ENCODE measurements around the gene SAMHD1. TPM values are rescaled to one million over a fixed set of nuclear protein-coding genes. Genes with fewer than 3 reads are reported as not detected.

The SAMHD1 gene
- total RNA-seq, 2 experiments from 2014 or later: 167 to 213 TPM

DNA sequence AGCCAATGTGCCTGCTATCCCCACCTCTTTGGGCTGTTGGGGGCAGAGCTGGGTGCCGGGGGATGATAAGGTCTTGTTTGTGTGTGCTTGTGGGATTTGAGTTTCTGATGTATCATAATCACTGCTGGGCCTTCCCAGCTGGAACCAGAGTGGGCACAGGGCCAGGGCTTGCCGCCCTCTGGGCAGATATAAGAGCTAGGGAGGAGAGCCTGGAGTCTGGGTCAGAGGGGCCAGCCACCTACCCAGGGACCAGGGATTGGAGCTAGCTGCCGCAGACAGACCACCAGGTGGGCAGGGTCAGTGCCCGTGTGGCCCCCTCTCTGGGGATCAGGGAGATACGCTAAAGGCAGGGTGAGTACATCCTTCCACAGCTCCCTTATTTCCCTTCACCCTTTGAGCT is 78.7 kb downstream of the SAMHD1 start:
- Mint-ChIP-seq H3K27ac (no peak overlapping the region), H3K4me1 (peaks cover 2% of the 10 kb centered on the region), H3K36me3 (no peaks in the 10 kb centered on the region), H3K4me3 (no peak overlapping the region), H3K9me3 (ENCODE audit: low read depth) (no peaks in the 10 kb centered on the region), H3K27me3 (no peaks in the 10 kb centered on the region)
- DNase-seq (no peak), ATAC-seq (no peak)
- CTCF ChIA-PET: interaction anchor here (0.8 to 2.8 kb wide), 4 partner anchors 9 to 139 kb away, joined by 3 to 15 read pairs (median 7); a partner anchor contains a TSS

DNA sequence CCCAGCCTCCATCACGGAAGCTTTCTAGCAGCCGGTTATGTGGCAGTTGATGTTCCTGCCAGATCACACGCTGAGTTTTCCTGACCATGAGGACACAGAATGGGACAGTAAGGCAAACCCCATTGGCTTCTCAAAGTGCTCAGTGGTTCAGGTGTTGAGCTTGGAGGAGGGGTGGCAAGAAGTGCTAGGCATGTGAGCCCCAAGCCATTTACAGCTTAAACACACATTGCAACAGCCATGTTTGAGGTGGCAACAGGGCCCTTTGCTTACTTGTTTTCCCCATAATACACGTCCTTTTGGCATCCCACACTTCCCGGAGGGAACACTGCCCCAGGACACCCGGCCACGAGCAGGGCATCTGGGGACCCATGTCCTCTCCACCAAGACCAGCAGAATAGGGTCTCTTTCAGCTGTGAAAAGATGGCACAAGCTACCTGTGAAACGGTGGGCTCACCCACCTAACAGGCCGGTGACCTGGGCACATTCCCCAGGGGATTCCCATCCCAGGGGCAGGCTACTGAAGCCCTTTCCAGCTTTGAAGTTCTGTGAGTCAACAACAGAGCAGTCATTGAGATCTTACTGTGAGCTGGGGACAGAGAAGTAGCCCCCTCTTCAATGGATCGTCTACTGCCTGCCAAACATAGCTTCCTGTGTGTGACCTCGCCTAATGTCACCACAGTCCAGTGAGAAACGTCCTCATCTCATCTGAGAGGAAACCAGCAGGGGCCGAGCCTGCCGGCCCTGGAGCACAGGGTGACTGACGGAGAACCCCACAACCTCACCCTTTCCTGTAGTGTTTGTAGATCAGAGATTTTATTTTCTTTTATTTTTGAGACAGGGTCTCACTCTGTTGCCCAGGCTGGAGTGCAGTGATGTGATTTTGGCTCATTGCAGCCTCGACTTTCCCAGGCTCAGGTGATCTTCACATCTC is 79.6 kb downstream of the SAMHD1 start:
- H3K9me3 Mint-ChIP-seq (ENCODE audit: low read depth): no peaks in the 10 kb centered on the region
- no peak overlapping the region for H3K4me3 Mint-ChIP-seq
- no peak overlapping the region for H3K27ac Mint-ChIP-seq
- DNase-seq (no peak), ATAC-seq (no peak)
- H3K4me1 Mint-ChIP-seq: peaks cover 2% of the 10 kb centered on the region
- H3K27me3 Mint-ChIP-seq: no peaks in the 10 kb centered on the region
- CTCF ChIA-PET: interaction anchor here (0.8 to 2.8 kb wide), 4 partner anchors 8 to 139 kb away, joined by 3 to 15 read pairs (median 7); a partner anchor contains a TSS
- H3K36me3 Mint-ChIP-seq: no peaks in the 10 kb centered on the region

- H3K4me3 Mint-ChIP-seq: no peak overlapping the region
- CTCF ChIA-PET: interaction anchor here (1.1 to 1.4 kb wide), 2 partner anchors 93 to 201 kb away, joined by 3 to 5 read pairs; partner anchors contain the start of gene DSN1
- no peak overlapping the region for H3K27ac Mint-ChIP-seq
- peaks cover 16% of the 10 kb centered on the region for H3K27me3 Mint-ChIP-seq
- H3K4me1 Mint-ChIP-seq: peaks cover 6% of the 10 kb centered on the region
- no peaks in the 10 kb centered on the region for H3K36me3 Mint-ChIP-seq
- ATAC-seq: no peak
- no peak for DNase-seq
- H3K9me3 Mint-ChIP-seq (ENCODE audit: low read depth): no peaks in the 10 kb centered on the region
Measured at GRCh38 chr20:36866681-36867495, 84.6 kb downstream of the SAMHD1 start.

GRCh38 chr20:36866164-36866563 is 85.3 kb downstream of the SAMHD1 start:
- H3K27me3 Mint-ChIP-seq: peaks cover 21% of the 10 kb centered on the region
- no peaks in the 10 kb centered on the region for H3K36me3 Mint-ChIP-seq
- H3K9me3 Mint-ChIP-seq (ENCODE audit: low read depth): no peaks in the 10 kb centered on the region
- H3K4me1 Mint-ChIP-seq: peaks cover 6% of the 10 kb centered on the region
- CTCF ChIA-PET: no interaction called here
- no peak overlapping the region for H3K27ac Mint-ChIP-seq
- no peak overlapping the region for H3K4me3 Mint-ChIP-seq
- no peak for DNase-seq
- no peak for ATAC-seq

DNA sequence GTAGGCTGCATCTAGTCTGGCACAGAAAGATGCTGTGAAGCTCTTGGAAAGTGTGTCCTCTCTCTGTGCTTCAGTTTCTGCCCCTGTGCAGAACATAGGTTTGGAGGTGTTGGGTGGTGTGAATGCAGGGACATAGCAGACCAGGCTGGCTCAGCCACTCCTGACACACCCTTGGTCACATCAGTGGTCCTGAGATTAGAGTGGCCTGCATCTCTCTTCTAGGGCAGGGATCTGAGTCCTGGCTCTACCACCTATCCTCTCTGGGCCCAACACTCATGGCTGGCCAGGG is 85.7 kb downstream of the SAMHD1 start:
- CTCF ChIA-PET: no interaction called here

GRCh38 chr20:36865076-36865860 is 86.2 kb downstream of the SAMHD1 start:
- peaks cover 24% of the 10 kb centered on the region for H3K27me3 Mint-ChIP-seq
- DNase-seq: no peak
- no peaks in the 10 kb centered on the region for H3K36me3 Mint-ChIP-seq
- no peaks in the 10 kb centered on the region for H3K9me3 Mint-ChIP-seq (ENCODE audit: low read depth)
- peaks cover 6% of the 10 kb centered on the region for H3K4me1 Mint-ChIP-seq
- peak overlapping the region; percentile 70 for H3K4me3 Mint-ChIP-seq
- H3K27ac Mint-ChIP-seq: no peak overlapping the region
- ATAC-seq: no peak
- CTCF ChIA-PET: interaction anchor here (0.8 to 3.2 kb wide), 4 partner anchors 16 to 110 kb away, joined by 3 to 17 read pairs (median 10); no protein-coding TSS in a partner anchor

More for the DNA sequence above, 85.7 kb downstream of the SAMHD1 start:
- Mint-ChIP-seq H3K4me1 (peaks cover 6% of the 10 kb centered on the region), H3K9me3 (ENCODE audit: low read depth) (no peaks in the 10 kb centered on the region), H3K36me3 (no peaks in the 10 kb centered on the region), H3K27ac (no peak overlapping the region), H3K27me3 (peaks cover 22% of the 10 kb centered on the region), H3K4me3 (no peak overlapping the region)
- ATAC-seq (no peak), DNase-seq (no peak)

DNA sequence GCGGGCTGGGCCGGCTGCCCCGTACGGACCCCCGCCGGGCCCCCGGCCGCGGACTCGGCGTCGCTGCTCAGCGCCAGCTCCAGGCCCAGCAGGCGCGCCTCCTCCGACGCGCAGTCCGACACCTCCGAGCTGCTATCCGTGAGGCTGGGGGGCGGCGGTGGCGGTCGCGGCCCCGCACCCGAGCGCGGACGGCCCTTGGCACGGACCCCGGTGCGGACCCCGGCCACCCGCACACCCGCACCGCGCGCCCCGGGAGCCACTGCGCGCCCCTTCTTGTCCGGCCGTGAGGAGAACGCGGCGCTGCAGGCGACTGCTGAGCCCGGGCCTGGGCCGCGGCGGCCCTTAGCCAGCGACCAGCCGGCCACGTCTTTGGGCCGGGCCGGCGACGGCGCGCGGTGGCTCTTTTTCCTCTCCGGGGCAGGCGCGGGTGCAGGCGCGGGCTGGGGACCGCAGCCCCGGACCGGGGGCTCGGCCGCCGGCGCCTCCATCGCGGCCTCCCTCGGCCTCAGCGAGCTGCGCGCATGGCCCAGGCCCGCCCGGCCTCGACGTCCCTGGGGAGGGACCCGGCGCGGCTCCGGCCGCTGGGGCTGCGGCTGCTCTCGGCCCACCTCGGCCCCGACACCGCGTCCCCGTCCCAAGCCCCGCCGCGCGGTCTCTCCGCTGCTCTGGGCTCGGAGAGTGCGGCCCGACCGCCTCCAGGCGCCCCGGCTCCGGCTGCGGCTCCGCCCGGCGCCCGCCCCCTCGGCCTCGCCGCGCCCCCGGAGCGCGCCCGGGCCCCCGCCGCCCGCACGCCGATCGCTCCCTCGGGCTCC is 88.4 kb downstream of the SAMHD1 start:
- H3K27me3 Mint-ChIP-seq: peaks cover 25% of the 10 kb centered on the region

GRCh38 chr20:36861875-36862801 is 89.4 kb downstream of the SAMHD1 start:
- DNase-seq: no peak
- Mint-ChIP-seq H3K27ac (no peak overlapping the region), H3K9me3 (ENCODE audit: low read depth) (no peaks in the 10 kb centered on the region), H3K27me3 (peaks cover 25% of the 10 kb centered on the region), H3K4me3 (no peak overlapping the region), H3K36me3 (no peaks in the 10 kb centered on the region), H3K4me1 (peaks cover 8% of the 10 kb centered on the region)
- CTCF ChIA-PET: interaction anchor here (1.3 to 3.2 kb wide), 8 partner anchors 20 to 309 kb away, joined by 3 to 17 read pairs (median 6); no protein-coding TSS in a partner anchor
- no peak for ATAC-seq

More for the DNA sequence above, 88.4 kb downstream of the SAMHD1 start:
- Mint-ChIP-seq H3K27ac (no peak overlapping the region), H3K4me1 (peaks cover 6% of the 10 kb centered on the region), H3K9me3 (ENCODE audit: low read depth) (no peaks in the 10 kb centered on the region), H3K36me3 (no peaks in the 10 kb centered on the region), H3K4me3 (no peak overlapping the region)
- ATAC-seq: peak; percentile 65
- no peak for DNase-seq
- CTCF ChIA-PET: interaction anchor here (0.6 to 3.2 kb wide), 28 partner anchors 8 to 310 kb away, joined by 3 to 19 read pairs (median 4); partner anchors contain the start of genes DSN1 and NDRG3

GRCh38 chr20:36861625-36861874 is 90.0 kb downstream of the SAMHD1 start:
- no peak overlapping the region for H3K4me3 Mint-ChIP-seq
- CTCF ChIA-PET: interaction anchor here (1.0 to 1.5 kb wide), 4 partner anchors 20 to 69 kb away, joined by 3 to 7 read pairs (median 4); no protein-coding TSS in a partner anchor
- ATAC-seq (no peak), DNase-seq (no peak)
- peaks cover 14% of the 10 kb centered on the region for H3K4me1 Mint-ChIP-seq
- peaks cover 25% of the 10 kb centered on the region for H3K27me3 Mint-ChIP-seq
- no peaks in the 10 kb centered on the region for H3K9me3 Mint-ChIP-seq (ENCODE audit: low read depth)
- no peak overlapping the region for H3K27ac Mint-ChIP-seq
- no peaks in the 10 kb centered on the region for H3K36me3 Mint-ChIP-seq

- peaks cover 16% of the 10 kb centered on the region for H3K4me1 Mint-ChIP-seq
- H3K36me3 Mint-ChIP-seq: no peaks in the 10 kb centered on the region
- H3K27me3 Mint-ChIP-seq: peaks cover 23% of the 10 kb centered on the region
- ATAC-seq: no peak
- CTCF ChIA-PET: interaction anchor here (0.6 to 2.2 kb wide), 5 partner anchors 19 to 153 kb away, joined by 3 to 9 read pairs (median 4); no protein-coding TSS in a partner anchor
- DNase-seq: no peak
- H3K9me3 Mint-ChIP-seq (ENCODE audit: low read depth): no peaks in the 10 kb centered on the region
- H3K4me3 Mint-ChIP-seq: no peak overlapping the region
- no peak overlapping the region for H3K27ac Mint-ChIP-seq
Measured at GRCh38 chr20:36860811-36861624, 90.5 kb downstream of the SAMHD1 start.

DNA sequence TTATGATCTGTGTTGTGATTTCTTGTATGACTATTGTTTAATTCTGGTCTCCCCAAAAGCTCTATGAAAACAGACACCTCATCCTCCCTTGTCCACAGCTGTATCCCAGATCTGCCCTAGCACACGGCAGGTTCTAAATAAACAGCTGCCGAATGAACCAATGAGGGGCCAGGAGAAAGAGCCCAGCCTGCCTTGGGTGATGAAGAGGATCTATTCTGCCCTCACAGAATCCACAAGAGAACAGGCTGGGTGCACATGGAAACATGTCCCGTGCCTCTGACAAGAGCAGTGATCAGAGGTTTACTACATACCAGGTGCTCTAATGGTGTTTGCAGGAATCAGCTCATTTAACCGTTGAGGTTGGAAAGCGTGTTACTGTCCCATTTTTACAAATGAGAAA is 91.2 kb downstream of the SAMHD1 start:
- H3K36me3 Mint-ChIP-seq: no peaks in the 10 kb centered on the region
- H3K4me3 Mint-ChIP-seq: no peak overlapping the region
- ATAC-seq: no peak
- no peak for DNase-seq
- CTCF ChIA-PET: interaction anchor here (0.6 to 2.2 kb wide), 4 partner anchors 19 to 152 kb away, joined by 3 to 9 read pairs (median 6); no protein-coding TSS in a partner anchor
- no peaks in the 10 kb centered on the region for H3K9me3 Mint-ChIP-seq (ENCODE audit: low read depth)
- H3K27ac Mint-ChIP-seq: no peak overlapping the region
- peaks cover 16% of the 10 kb centered on the region for H3K4me1 Mint-ChIP-seq
- H3K27me3 Mint-ChIP-seq: peaks cover 18% of the 10 kb centered on the region
